Esophagus muscularis mucosa (tissue), 4 donors: ENCODE results near the gene MND1. TPM values are rescaled to one million over a fixed set of nuclear protein-coding genes. Genes with fewer than 3 reads are reported as not detected.
"Not testable (repeated sequence)": the region's sequence is repeated elsewhere in the genome, so short reads cannot be mapped to it uniquely, and the experiment has no call there.

Source experiments
- DNase-seq: peaks from one replicate; pipeline ENCODE4 v3.0.0-alpha.2; 2017; ENCODE audit errors: extremely low spot score
- H3K27ac ChIP-seq, 4 donors: fragments of 200-600 bp; sonication (generic); replicated peaks in 1 of 4; 1 replicate in 3 of 4; 2 replicates in 1 of 4; pipeline ENCODE4 v1.5.1; 2016 to 2019; ENCODE audit warnings: mild to moderate bottlenecking in 1 of 4
- H3K27me3 ChIP-seq, 4 donors: fragments of 200-600 bp; sonication (generic); one replicate each; pipeline versions ENCODE4 v1.5.1 to v1.6.0; 2016 to 2019
- H3K36me3 ChIP-seq, 4 donors: fragments of 200-600 bp; sonication (generic); one replicate each; pipeline ENCODE4 v1.5.1; 2016 to 2019
- H3K4me1 ChIP-seq, 4 donors: fragments of 200-600 bp; sonication (generic); one replicate each; pipeline ENCODE4 v1.5.1; 2016 to 2019
- H3K4me3 ChIP-seq, 4 donors: fragments of 200-600 bp; sonication (generic); 1 replicate in 2 of 4; 2 replicates in 2 of 4; pipeline ENCODE4 v1.5.1; 2016 to 2019; ENCODE audit warnings: mild to moderate bottlenecking in 4 of 4, moderate library complexity in 1 of 4
- H3K9me3 ChIP-seq, 4 donors: fragments of 200-600 bp; sonication (generic); 1 replicate in 3 of 4; 2 replicates in 1 of 4; pipeline ENCODE4 v1.5.1; 2016 to 2019
- EP300 ChIP-seq: sonication (generic); formaldehyde crosslinking; IDR thresholded peaks from one replicate; pipeline ENCODE4 v1.6.1; 2017; ENCODE audit warnings: antibody characterized with exemption
- POLR2A ChIP-seq: fragments of 450-650 bp; IDR thresholded peaks from one replicate; pipeline ENCODE4 v1.6.1; 2017; ENCODE audit warnings: antibody characterized with exemption, moderate library complexity, mild to moderate bottlenecking, low read depth
- POLR2AphosphoS5 ChIP-seq, 2 donors: sonication (generic); formaldehyde crosslinking; IDR thresholded peaks; one replicate each; pipeline ENCODE4 v1.6.1; 2017; ENCODE audit warnings: antibody characterized with exemption in 2 of 2
- WGBS: methylation state at CpG from one replicate; pipeline ENCODE4 v1.1.5; 2018; 5-methylcytosine and 5-hydroxymethylcytosine counted together
- intact Hi-C: fragments of 100-400 bp; cut with DNase I; formaldehyde crosslinking; loops from one replicate; pipeline ENCODE4 v1.15.1; 2023
- total RNA-seq, 4 donors: library from RNA; depleted of rRNA; stranded (reverse); fragments of >200 nt; gene quantifications; one replicate each; pipeline versions ENCODE4 v1.1.0 to v1.2.1, GENCODE V29; 2016
- TF ChIP-seq, protein P1 (sequence below), 3 experiments: fragments of 200-600 bp in 2 of 3; fragments of 450-650 bp in 1 of 3; sonication (generic) in 2 of 3; IDR thresholded peaks; one replicate each; pipeline ENCODE4 v1.5.1; 2017 to 2019; ENCODE audit warnings: antibody characterized with exemption in 3 of 3, mild to moderate bottlenecking in 2 of 3, moderate library complexity in 1 of 3

The MND1 gene
- total RNA-seq, 4 donors from 2014 or later = 0.99 TPM; not detected in 3

DNA sequence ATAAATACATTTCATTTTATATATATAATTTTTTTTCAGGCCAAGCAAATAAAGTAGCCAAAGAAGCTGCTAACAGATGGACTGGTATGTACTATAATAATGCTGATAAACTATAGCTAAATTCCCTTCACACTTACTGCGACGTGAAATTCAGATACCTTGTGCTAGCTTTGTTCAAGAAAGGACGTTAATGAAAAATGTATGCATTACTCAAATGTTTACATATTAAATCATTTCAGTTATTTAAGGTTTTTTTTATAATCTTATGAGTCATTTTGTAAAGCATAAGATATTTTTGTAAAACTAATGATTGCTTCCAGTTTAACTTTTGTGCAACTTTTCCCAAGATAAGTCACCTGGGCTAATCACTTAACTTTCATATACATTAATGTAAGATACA, 64.4 kb downstream of the MND1 start:
- H3K4me3 ChIP-seq = no peak overlapping the region
- H3K4me1 ChIP-seq = peaks cover 5 to 14% (median 13%) of the 10 kb centered on the region in 4 donors
- no peaks in the 10 kb centered on the region for H3K27me3 ChIP-seq
- H3K36me3 ChIP-seq = no peaks in the 10 kb centered on the region
- no peaks in the 10 kb centered on the region for H3K9me3 ChIP-seq
- DNase-seq = no peak
- 73% methylated on average over 3 of the region's 3 CpGs for WGBS
- no peak overlapping the region for H3K27ac ChIP-seq
- TF ChIP-seq EP300 (no peak), POLR2AphosphoS5 (IDR thresholded peaks at IDR 0.05) (no peak), POLR2A (no peak)
- TF ChIP-seq, protein P1, sequence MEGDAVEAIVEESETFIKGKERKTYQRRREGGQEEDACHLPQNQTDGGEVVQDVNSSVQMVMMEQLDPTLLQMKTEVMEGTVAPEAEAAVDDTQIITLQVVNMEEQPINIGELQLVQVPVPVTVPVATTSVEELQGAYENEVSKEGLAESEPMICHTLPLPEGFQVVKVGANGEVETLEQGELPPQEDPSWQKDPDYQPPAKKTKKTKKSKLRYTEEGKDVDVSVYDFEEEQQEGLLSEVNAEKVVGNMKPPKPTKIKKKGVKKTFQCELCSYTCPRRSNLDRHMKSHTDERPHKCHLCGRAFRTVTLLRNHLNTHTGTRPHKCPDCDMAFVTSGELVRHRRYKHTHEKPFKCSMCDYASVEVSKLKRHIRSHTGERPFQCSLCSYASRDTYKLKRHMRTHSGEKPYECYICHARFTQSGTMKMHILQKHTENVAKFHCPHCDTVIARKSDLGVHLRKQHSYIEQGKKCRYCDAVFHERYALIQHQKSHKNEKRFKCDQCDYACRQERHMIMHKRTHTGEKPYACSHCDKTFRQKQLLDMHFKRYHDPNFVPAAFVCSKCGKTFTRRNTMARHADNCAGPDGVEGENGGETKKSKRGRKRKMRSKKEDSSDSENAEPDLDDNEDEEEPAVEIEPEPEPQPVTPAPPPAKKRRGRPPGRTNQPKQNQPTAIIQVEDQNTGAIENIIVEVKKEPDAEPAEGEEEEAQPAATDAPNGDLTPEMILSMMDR (IDR thresholded peaks at IDR 0.05) = no peak
- intact Hi-C loops = no loop called here

DNA sequence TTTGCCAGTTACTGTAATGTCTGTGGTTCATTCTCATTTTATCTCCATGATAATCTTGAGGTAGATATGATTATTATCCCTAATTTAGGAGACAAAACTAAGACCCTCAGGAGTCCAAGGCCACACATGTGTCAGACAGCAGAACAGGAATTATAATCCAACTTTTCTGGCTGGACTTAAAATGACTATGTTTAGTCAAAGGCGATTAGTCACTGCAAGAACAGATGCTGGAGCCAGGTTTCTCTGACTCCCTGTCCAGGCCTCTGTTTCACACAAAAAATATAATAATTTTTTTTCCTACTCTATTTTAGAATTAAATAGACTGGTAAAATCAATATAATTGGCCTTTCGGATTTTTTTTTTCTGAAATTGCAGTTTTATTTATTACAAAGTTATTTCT, 64.9 kb downstream of the MND1 start:
- no peak for DNase-seq
- no peaks in the 10 kb centered on the region for H3K9me3 ChIP-seq
- no peak overlapping the region for H3K27ac ChIP-seq
- WGBS = 43% methylated on average over 2 of the region's 2 CpGs
- H3K4me3 ChIP-seq = no peak overlapping the region
- TF ChIP-seq, protein P1 (IDR thresholded peaks at IDR 0.05) = no peak
- TF ChIP-seq POLR2AphosphoS5 (IDR thresholded peaks at IDR 0.05) (no peak), EP300 (no peak), POLR2A (no peak)
- H3K36me3 ChIP-seq = no peaks in the 10 kb centered on the region
- H3K4me1 ChIP-seq = peaks cover 5 to 14% (median 13%) of the 10 kb centered on the region in 4 donors
- H3K27me3 ChIP-seq = no peaks in the 10 kb centered on the region
- intact Hi-C loops = no loop called here

GRCh38 chr4:153409924-153410501, 65.5 kb downstream of the MND1 start:
- DNase-seq = no peak
- Histone ChIP-seq H3K4me1 (peaks cover 5 to 14% (median 13%) of the 10 kb centered on the region in 4 donors), H3K9me3 (no peaks in the 10 kb centered on the region), H3K27ac (no peak overlapping the region), H3K4me3 (no peak overlapping the region), H3K27me3 (no peaks in the 10 kb centered on the region), H3K36me3 (no peaks in the 10 kb centered on the region)
- intact Hi-C loops = no loop called here
- WGBS = 47% methylated on average over 4 of the region's 4 CpGs
- no peak for TF ChIP-seq POLR2AphosphoS5 (IDR thresholded peaks at IDR 0.05)
- TF ChIP-seq POLR2A = no peak
- no peak for TF ChIP-seq EP300
- TF ChIP-seq, protein P1 (IDR thresholded peaks at IDR 0.05) = no peak

DNA sequence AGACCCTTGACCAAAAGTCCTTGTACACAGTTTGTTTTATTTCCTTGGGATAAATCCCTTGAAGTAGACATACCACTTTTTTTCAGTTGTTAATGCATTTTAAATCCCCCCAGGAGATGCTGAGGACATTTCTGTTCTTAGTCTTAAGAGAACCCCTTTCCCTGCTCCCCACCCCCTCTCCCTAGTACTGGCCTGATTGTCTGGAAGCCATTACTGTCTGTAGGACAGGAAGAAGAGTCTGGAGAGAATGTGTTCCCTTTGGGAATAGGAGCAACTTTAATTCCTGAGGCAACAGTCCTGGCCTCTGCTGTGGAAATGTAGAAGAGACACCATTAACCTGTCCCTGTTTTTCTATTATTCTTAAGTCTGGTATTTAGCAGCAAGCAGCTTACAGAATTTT, 69.4 kb downstream of the MND1 start:
- intact Hi-C loops = no loop called here

GRCh38 chr4:153416456-153416855, 72.0 kb downstream of the MND1 start:
- H3K4me3 ChIP-seq, H3K27ac ChIP-seq, DNase-seq, H3K9me3 ChIP-seq, intact Hi-C loops, H3K27me3 ChIP-seq, H3K36me3 ChIP-seq, H3K4me1 ChIP-seq: not testable (repeated sequence)
- 96% methylated on average over 8 of the region's 8 CpGs for WGBS

More for the DNA sequence above, 69.4 kb downstream of the MND1 start:
- Histone ChIP-seq H3K27me3 (no peaks in the 10 kb centered on the region), H3K36me3 (no peaks in the 10 kb centered on the region), H3K27ac (no peak overlapping the region), H3K4me1 (peaks cover 5 to 15% (median 14%) of the 10 kb centered on the region in 4 donors), H3K9me3 (no peaks in the 10 kb centered on the region), H3K4me3 (no peak overlapping the region)
- no peak for TF ChIP-seq POLR2AphosphoS5 (IDR thresholded peaks at IDR 0.05)
- TF ChIP-seq POLR2A = no peak
- no peak for TF ChIP-seq EP300
- TF ChIP-seq, protein P1 (IDR thresholded peaks at IDR 0.05) = no peak
- no peak for DNase-seq
